SU-DHL-6 (cell line): ENCODE data around the gene ABCA13.

Source experiments
- CTCF ChIP-seq: fragments of 200-600 bp; sonication (generic); IDR thresholded peaks from one replicate; pipeline ENCODE4 v1.5.1; 2017; ENCODE audit warnings: antibody characterized with exemption, mild to moderate bottlenecking, low read length, moderate library complexity; ENCODE audit not compliant: insufficient read depth, poor library complexity, severe bottlenecking
- EZH2phosphoT487 ChIP-seq: fragments of 200-600 bp; sonication (generic), shearing (Covaris generic); conservative IDR thresholded peaks from 2 replicates; pipeline ENCODE4 v1.6.1; 2018; ENCODE audit warnings: mild to moderate bottlenecking, antibody characterized with exemption, low read length, moderate library complexity, mixed read lengths

- TF ChIP-seq CTCF, result no peak
- no peak for TF ChIP-seq EZH2phosphoT487
These were observed 140.9 kb downstream of the ABCA13 start for GRCh38 chr7:48312151-48312550.
